KBM-7 (cell line): Measurements from ENCODE around the gene GJA3.

ENCODE experiments used
- DNase-seq: peaks from one replicate; pipeline ENCODE4 v3.0.0-alpha.2; 2015
- in situ Hi-C: fragments of 300-500 bp; cut with MboI; formaldehyde crosslinking; loops from 2 replicates; pipeline ENCODE4 v1.14.3; 2020; ENCODE audit warnings: low sequenced_read_pairs, low pct_unique_long_range_greater_than_20kb, mixed read lengths

GJA3 gene

DNA sequence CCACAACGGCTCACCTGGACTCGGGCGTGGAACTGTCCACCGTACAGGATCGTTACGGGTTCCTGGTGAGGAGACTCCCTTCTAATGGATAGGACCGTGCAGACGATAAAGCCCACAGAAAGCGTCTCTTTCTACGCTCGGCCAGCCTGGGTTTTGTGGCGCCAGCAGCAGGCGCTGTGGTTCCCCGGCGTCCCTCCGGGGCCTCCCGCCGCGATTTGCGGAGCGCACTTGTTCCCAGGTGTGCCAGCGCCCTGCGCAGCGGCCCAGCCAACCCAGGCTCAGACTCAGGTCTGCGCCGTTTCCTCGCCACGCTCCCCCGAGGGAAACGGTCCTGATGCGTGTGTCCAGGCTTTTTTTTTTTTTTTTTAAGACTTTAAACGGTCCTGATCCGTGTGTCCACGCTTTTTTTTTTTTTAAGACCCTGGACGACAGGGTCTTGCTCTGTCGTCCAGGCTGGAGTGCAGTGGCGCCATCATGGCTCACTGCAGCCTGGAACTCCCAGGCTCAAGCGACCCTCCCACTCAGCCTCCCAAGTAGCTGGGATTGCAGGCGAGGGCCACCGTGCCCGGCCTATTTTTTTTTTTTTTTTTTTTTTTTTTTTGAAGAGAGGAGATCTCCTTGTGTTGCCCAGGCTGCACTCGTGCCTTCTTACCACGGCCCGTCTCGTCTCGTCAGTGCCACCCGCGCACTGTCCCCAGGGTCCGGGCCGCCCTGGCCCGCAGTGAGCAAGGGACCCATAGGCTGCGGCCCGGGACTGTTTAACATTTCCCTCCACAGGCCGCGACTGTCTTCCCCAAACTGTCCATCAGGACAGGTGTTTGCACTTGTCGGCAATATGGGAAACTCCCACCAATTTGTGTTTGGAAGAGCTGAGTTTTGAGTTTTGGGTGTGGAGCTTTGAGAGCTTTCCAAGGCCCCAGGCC is 23.8 kb downstream of the GJA3 start:
- in situ Hi-C loops, result no loop called here

DNA sequence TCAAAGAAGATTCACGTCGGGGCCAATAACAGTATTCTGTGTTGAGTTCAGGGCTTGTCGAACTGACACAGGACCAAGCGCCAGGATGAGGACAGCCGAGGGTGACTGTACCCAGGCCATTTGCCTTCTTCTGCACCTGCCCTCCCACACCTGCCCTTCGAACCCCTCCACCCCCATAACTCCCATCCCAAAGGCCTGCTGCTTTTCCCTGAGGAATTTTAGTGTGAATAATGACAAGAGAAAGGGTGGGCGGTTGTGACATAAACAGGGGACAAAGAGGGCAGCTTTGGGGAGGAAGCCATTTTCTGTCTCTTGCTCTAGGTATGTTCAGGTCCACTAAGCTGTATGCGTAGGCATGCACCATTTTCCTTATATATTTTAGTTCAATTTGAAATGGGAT is 26.1 kb downstream of the GJA3 start:
- DNase-seq, result no peak
- in situ Hi-C loops, result no loop called here

More for the DNA sequence above, 23.8 kb downstream of the GJA3 start:
- DNase-seq, result no peak

DNA sequence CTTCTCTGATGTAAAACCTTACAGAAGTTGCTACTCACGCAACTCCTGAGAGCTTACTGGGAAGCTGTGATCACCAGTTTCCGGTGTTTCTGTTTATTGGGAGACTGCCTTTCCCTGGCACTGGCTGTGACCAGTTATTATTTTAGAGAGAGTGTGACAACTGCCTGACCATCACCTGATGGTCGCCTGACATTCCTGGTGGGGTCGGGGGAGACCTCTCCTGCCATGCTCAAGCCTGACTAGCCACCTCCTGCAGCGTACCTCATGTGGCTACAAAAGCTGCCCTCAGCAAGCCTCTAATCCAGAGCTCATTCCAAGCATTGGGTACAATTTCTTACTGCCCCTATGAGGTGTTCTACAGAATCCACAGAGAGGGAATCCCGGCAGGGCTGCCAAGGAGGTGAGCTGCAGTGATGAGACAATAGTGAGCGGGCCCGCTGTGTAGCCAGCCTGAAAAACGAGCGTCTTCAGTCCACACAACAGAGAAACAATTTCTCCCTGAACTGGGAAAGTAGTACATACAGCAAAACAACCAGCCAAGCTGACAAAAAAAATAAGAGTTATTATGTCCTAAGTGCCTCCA is 28.7 kb downstream of the GJA3 start:
- in situ Hi-C loops, result no loop called here
- DNase-seq, result no peak

DNA sequence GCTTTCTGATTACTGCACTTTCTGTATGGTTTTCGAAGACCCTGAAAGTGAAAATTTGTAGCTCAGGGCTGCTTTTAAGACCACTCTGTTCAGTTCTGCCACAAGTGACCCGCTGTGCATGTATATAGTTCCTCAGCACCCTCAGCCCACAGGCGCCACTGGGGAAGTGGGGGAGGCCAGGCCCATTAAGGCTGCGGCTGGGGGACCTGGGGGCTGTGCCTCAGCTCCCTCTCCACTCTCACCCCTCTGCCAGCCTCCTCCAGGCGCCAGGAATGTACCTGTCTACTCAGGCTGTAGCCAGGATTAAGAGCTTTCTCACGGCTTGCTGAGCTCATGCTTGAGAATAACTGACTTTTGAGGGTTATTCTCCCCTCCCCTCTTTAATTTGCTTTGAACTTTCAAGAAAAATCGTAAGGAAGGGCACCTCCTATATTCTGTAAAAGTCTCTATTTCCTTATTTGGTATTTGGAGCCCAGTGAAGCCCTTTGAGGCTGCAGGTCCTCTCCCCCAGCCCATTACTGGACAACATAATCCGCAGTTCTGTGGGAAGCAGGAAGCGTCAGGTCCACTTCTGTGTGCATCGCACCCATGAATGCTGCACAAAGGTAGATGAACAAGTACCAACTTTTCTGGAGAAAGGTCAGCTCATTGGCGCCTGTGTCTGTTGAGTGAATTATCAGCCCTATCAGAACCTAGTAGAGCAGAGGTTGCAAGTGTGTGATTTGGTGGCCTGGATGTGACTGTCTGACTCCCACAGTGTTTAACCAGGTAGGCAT is 29.6 kb downstream of the GJA3 start:
- in situ Hi-C loops, result no loop called here
- DNase-seq, result peak; percentile 58

DNA sequence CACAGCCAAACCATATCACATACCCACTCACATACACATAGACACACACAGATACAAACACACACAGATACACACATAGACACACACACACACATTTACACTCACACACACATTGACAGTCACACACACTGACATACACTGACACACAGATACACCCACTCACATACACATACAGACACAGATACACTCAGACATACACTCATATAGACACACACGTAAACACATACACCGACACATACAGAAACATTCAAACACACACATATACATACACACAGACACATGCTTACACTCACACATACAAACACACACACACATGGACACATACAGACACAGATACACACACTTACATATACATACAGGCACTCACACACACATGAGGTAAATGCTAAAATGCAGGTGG is 30.2 kb downstream of the GJA3 start:
- in situ Hi-C loops, result no loop called here
- no peak for DNase-seq

DNA sequence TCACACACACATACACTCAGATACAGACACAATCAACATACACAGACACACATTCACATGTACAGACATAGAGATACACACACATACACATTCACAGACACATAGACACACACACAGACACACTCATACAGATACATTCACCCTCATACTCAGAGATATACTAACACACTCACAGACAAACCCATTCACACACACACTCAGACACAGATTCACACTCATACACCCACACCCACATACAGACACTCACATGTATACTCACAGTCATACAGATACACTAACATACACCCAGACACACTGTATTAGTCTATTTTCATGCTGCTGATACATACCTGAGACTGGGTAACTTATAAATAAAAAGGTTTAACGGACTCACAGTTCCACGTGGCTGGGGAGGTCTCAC is 30.8 kb downstream of the GJA3 start:
- in situ Hi-C loops, result no loop called here

DNA sequence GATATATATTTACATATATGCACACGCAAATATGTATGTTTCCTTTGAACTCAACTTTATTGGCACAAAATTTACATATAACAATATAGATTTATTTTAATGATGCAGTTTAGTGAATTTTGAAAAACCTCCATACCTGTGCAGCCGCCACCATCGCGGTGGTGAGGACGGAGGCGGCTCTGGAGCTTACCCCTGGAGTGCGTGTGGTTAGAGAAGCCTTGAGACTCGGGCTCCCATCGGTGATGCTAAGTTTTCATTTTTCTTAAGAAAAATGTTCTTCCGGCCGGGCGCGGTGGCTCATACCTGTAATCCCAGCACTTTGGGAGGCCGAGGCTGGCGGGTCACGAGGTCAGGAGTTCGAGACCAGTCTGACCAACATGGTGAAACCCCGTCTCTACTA is 31.8 kb downstream of the GJA3 start:
- DNase-seq, result no peak
- in situ Hi-C loops, result no loop called here

More for the DNA sequence above, 30.8 kb downstream of the GJA3 start:
- no peak for DNase-seq

DNA sequence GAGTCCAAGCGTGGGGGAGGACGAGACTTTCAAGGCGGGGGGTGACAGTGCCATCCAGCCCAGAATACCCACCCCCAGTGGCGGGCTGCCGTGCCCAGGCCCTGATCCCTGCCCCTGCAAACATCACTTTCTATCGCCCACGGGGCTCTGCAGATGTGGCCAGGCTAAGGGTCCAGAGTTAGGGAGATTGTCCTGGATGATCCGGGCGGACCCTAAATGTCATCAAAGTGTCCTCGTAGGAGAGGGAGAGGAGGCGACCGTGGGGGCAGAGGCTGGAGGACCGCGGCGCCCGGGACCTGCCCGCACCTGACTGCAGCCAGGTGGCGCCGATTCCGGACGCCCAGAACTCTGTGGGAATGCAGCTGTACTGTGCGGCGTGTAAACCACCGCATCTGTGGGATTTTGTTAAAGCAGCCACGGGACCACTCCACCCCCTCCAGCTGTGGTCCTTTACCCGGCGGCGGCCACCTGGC is 32.4 kb downstream of the GJA3 start:
- DNase-seq, result no peak
- in situ Hi-C loops, result no loop called here

DNA sequence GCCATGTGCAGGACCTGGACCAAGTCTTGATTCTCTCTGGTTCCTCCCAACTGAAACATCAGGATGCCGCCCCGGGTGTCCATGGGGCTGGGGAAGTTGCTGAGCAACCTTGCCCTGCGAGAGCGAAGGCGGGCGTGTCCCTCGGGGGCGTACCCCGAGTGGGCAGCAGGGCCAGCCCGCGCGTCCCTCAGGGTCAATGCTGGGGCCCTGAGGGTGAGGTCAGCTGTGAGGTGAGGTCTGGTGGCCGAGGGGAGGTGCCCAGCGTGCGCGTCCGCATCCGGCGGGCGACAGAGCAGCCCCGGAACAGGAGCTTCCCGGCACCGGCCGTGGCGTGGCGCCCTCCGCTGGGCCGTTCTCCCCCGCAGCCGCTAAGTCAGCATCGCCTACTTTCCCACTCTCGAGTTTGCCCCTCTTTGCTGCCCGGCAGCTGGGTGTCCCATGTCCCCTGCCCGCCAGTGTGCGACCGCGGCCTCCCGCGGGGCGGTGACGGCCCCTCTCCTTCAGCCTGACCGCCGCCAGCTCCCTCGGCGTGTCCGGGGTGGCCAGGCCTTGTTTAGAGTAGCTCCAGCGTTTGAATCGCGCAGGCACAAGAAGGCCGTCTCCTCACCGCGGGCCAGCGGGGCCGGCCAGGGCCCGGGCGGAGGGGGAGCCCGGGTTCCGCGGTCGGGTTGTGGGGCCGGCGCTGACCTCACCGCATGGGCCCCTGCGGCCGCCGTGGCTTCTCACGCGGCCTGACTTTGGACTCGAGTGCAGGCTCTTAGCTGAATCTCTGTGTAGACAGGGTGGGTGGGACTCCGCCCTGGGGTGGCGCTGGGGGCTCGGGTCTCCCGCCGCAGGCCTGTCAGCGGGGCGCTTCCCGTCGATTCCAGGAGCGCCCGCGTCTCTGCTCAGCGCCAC is 33.0 kb downstream of the GJA3 start:
- in situ Hi-C loops, result no loop called here
- no peak for DNase-seq

DNA sequence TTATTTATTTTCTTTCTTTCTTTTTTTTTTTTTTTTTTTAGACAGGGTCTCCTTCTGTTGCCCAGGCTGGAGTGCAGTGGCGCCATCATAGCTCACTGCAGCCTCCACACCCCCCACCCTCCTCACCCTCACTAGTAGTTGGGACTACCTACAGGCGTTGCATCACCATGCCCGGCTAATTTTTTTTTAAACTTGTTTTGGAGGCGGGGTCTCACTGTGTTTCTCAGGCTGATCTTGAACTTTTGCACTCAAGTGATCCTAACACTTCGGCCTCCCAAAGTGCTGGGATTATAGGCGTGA is 33.6 kb downstream of the GJA3 start:
- in situ Hi-C loops, result no loop called here
- no peak for DNase-seq

DNA sequence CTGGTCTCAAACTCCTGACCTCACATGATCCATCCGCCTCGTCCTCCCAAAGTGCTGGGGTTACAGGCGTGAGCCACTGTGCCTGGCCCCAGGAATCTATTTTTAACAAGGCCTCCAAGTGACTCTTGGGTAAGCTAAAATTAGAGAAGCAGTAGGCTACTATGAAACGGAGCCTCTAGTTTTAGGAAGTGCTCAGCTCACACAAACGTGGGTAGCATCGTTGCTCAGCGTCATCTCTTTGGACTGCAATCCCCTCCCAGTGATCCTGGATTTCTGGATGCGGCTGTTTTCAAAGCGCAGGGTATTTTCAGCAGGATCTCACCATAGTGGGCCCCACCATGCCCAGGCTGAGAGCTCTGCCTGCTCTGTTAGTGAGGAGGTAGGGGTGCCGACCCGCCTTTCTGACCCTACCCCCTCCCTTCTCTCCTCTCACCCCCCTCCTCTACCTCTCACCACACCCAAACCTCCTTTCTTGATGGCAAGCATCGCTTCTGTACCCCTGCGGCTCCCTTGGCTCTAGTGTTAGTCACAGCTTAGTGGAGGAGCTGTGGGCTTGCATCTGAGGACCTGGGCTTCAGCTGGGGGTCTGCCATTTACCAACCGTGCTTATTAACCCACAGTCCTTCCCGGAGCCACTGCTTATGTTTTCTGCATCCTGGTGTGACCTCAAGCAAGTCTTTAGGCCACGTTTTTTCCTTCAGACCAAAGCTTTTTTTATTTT is 34.2 kb downstream of the GJA3 start:
- in situ Hi-C loops, result no loop called here
- peak; percentile 32 for DNase-seq

DNA sequence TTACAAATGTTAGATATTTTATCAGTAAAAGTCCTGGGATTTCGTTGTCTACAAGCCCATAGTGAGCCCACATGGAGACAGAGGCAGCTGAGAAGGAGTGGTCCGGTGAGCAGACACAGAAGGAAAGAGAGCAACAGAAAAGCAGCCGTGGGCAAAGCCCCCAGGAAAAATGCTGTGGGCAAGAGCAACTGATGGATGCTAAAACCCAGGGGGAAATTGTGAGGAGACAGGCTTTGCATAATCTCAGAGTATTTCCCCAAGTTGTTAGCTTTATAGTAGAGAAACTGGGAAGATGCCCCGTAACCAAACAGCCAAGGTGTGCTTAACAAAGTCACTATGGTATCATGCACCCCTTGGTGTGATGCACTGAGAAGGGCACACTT is 35.1 kb downstream of the GJA3 start:
- DNase-seq, result no peak
- in situ Hi-C loops, result no loop called here

DNA sequence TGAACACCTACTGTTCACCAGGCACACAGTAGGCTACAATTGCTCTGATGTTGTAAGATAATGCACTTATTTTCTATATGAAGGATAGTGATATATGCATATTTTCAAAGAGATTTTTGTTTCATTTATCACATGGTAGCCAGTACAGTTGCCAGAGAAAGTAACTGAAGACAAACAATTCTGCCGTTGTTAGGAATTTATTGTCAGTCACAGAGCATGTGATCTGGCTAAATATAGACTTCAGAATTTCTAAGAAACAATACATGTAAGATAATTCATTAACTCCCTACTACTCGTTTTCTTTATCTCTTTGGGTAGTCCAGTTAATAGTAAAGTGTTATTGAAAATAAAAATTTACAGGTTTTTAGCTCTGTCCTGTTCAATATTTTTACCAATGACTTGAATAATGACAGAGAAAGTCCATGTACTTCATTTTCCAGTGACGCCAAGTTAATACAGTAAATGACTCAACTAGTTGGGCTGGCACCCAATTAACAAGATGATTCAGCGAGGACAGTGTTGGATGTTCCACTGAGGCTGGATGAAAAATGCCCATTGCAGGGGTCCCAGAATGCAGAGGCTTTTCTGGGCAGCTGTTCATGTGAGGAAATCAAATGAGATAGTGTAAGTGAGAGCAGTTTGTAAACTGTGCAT is 35.6 kb downstream of the GJA3 start:
- DNase-seq, result no peak
- in situ Hi-C loops, result no loop called here

DNA sequence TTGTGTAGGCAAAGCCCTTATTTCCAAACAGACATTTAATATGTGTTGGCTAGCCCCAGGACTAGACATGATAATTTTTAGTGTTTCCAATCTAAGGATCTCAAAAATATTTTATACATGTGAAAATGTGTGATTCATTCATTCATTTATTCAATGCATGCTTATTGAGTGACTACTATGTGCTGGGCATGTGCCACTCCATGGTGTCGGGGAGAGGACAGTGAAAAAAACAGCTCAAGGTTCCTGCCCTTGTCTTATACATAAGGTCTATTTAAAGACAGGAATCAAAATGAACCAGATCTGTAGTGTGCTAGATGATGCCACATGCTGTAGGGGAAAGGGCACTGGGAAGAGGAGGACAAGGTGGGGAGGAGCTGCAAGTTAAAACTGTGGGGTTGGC is 36.5 kb downstream of the GJA3 start:
- in situ Hi-C loops, result no loop called here
- no peak for DNase-seq

DNA sequence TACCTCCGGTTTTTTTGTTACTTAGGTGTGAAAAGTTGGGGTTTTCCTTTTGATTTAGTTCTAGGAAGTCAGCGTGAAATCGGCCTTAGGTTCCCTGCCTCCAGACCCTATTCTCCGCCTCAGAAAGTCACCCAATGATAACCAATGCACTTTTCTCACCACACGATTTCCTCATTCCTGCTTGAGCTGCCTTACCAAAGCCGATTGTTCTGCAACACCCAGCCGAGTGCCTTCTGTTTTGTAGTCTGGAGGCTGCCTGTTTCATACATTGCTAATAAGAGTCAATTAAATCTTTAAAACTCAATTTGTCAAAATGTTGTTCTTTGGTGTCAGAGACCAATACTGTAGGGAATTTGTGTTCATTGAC is 39.7 kb downstream of the GJA3 start:
- in situ Hi-C loops, result no loop called here
- no peak for DNase-seq

DNA sequence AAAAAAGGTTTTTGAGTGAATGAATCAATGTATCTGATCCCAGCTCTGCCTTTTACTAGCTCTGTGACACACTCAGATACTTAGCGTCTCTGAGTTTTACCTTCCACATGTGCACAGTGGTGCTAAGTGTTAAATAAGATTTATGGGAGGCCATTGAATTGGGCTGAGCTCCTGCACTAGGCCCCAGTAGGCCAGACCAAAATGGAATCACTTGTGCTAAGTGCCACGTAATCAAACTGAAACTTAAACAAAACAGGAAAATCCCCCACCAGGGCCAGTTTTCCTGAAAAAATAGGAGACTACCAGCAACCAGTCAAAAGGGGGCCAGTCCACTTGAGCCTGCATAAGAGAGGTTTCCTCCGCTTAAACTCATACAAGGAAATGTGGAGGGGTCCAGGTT is 40.9 kb downstream of the GJA3 start:
- DNase-seq, result no peak
- in situ Hi-C loops, result no loop called here

DNA sequence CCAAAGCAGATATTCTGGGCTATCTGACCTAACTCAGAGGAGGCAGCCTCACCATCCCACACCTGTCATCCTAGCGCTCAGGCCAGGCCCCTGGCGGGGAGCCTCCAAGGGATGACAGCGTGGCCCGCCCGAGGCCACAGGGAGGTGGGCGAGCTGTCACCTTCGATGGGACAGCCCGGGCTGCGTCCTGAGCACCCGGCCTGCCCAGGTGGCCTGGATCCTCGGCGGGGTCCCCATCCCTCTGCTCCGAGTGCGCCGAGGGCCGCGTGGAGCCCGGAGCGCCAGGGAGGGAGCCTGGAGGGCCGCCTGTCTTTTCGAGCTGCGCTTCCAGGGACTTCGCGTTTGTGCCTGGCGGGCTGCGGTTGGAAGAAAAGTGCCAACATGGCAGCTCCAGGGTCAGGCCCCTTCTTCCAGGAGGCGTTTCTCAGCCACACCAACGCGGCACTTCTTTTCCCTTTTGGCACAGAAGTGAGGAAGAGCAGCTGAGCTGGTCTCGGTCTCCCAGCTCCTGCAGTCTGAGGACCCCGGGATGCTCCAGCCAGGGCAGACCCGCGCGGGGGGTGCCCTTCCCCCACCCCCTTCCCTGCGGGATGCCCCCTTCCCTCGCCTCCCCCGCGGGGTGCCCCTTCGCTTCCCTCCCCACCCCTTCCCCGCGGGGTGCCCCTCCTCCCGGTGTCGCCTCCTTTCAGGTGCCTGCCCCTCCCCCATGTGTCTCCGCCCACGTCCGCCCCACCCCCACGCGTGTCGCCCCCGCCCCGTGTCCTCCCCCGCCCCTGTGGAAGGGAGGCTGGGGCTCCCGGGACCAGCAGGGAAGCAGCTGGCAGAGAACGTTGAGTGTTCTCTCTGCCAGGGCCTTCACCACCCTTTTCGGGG is 42.3 kb downstream of the GJA3 start:
- in situ Hi-C loops, result no loop called here
- no peak for DNase-seq
